Left kidney (tissue), 2 donors: ENCODE data around the gene SEC11A. TPM values are rescaled to one million over a fixed set of nuclear protein-coding genes. Genes with fewer than 3 reads are reported as not detected.
"Not testable (repeated sequence)": the region's sequence is repeated elsewhere in the genome, so short reads cannot be mapped to it uniquely, and the experiment has no call there.

Source experiments
- DNase-seq: peaks from one replicate; pipeline ENCODE4 v3.0.0-alpha.2; 2013
- polyA plus RNA-seq: library from polyadenylated mRNA; unstranded; fragments of 120-200 nt; gene quantifications from one replicate; pipeline ENCODE4 v1.2.1, GENCODE V29; 2013; ENCODE audit not compliant: insufficient read length

SEC11A gene
- polyA plus RNA-seq, 1 donor: 272 TPM

DNA sequence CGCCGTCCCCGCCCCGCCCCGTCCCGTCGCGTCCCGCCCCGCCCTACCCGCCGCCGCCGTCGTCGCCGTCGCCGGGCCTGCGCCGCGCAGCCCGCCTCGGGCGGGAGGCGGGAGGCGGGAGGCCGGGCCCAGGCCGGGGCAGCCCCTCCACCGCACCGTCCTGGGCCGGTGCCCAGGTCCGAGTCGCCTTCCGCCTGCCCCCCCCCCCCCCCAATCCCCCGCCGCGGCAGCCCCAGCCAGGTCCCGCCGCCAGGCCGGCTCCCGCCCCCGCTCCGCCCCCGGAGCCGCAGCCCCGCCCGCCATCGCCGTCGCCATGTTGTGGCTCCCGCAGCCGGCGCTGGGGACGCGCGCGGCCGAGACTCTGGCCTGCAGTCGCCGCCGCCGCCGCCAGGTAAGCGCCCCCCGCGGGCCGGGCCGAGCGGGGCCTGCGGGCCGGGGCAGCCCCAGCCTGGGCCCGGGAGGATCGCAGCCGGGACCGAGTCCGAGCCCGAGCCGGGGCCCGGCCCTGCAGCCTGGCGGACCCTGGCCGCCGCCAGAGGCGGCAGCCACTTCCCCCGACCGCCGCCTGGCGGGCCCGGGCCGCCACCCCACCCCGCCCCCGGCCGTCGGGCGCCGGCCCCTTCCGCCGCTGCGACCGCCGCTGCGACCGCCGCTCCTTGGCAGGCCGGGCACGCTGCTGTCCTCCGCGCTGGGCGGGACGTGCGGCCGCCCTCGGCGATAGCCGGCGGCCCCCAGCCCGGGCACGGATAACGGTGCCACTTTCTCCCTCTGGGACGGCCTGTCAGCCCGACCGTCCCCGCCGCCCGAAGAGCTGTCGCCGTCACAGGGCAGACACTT, 32.6 kb upstream of the SEC11A start, which contains the start of gene ZNF592:
Gene ZNF592 (plus strand): TSS at position 319 of the 837 bp plus-strand sequence. CDS start 34,084 bp downstream, outside the sequence.
- peak; percentile 65 for DNase-seq

DNA sequence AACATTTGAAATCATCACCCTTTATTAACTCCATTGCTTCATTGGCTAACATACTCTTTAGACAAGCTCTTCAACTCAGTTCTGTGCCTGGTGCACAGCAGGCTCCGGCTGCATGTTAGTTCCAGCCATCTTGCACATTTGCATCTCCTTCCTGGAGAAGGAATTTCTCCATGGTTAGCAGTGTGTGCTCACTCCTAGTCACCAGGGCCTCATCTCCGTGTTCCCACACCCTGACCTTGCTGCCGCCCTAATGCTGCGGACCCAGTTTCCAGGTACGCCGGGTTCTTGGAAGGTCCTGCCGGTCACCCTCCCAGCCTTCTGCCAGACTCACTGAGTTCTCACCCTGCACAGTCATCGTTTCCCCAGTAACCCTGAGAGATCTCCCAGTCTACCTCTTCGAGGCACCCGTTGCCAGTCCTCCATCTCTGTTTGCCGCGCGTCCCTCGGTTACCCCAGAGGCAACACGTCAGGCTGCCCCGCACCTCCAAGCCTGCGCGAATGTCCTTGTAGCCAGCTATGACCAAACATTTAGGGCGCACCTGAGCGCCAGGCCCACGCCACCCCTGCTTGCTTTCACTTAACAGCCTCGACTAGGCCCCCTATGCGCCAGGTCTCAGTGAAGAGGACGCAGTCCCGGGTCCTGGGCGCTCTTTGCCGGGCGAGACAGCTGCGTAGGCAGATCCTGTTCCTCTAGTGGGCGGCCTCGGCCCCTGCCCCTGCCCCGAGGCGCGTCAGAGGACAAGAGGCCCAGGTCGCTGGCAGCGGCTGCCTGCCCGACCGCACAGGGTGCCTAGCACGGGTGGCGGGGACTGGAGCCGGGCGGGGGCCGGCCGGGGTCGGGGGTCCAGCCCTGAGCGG, 31.7 kb upstream of the SEC11A start:
- DNase-seq: peak; percentile 60

DNA sequence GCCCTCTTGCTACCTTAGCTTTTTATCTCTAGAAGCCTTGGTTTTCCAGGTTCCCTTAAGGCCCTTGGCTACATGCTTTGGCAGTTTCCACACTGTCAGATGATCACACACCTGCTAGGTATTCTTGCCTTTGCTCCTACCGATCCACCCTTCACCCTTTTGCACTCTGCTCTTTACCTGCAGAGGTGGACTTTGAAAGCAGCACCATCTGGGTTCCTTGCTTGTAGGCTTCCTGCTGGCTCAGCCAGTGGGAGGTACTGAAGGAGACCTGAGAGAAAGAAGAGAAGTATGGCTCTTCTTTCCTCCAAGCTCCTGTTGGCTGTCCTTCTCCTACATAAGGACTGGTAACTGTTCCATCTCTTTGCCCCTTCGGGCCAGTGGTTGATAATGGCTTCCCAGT, 25.2 kb upstream of the SEC11A start:
- no peak for DNase-seq

- no peak for DNase-seq
Measured at GRCh38 chr15:84740691-84741090, 24.8 kb upstream of the SEC11A start.

- no peak for DNase-seq
Measured at GRCh38 chr15:84737005-84737404, 21.1 kb upstream of the SEC11A start.

DNA sequence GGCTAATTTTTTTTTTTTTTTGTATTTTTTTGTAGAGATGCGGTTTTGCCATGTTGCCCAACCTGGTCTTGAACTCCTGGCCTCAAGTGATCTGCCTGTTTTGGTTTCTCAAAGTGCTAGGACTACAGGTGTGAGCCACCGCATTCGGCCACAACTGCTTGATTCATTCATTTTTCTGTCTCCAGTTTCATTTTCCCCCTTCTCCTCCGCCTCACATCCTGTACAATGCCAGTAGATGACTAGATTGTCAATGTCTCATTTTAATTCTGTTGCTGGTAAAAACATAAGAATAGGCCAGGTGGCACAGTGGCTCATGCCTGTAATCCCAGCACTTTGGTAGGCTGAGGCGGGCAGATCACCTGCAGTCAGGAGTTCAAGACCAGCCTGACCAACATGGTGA, 20.4 kb upstream of the SEC11A start:
- no peak for DNase-seq

DNA sequence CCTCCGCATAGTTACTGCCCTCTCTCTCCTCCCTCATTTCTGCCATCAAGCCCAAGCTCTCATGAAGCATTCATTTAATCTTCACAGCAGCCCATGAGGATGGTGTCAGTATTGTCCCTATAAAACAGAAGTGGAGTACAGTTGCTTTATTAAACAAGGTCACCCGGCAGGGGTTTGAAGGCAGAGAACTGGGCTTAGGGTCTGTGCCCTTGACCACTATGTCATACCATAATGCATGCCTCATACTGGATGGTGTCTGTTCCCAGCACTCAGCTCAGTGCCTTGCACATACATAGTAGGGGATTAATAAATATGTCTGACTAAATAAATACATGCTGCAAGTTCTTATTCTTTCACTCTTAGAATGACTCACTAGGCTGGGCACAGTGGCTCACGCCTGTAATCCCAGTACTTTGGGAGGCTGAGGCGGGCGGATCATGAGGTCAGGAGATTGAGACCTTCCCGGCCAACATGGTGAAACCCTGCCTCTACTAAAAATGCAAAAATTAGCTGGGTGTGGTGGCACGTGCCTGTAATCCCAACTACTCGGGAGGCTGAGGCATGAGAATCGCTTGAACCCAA, 19.6 kb upstream of the SEC11A start:
- DNase-seq: not testable (repeated sequence)

GRCh38 chr15:84734794-84735479, 19.0 kb upstream of the SEC11A start:
- peak; percentile 70 for DNase-seq

- DNase-seq: no peak
Measured at GRCh38 chr15:84731774-84732173, 15.8 kb upstream of the SEC11A start.

DNA sequence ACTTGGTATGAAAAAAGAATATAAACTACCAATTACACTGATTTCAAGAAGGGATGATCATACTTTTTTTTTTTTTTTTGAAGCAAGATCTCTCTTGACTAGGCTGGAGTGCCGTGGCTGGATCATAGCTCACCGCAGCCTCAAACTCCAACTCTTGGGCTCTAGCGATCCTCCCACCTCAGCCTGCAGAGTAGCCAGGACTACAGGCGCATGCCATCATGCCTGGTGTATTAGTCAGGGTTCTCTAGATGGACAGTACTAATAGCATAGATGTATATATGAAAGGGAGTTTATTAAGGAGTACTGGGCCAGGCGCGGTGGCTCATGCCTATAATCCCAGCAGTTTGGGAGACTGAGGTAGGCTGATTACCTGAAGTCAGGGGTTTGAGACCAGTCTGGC, 11.5 kb upstream of the SEC11A start:
- no peak for DNase-seq

GRCh38 chr15:84725001-84725491, 9.1 kb upstream of the SEC11A start:
- no peak for DNase-seq

DNA sequence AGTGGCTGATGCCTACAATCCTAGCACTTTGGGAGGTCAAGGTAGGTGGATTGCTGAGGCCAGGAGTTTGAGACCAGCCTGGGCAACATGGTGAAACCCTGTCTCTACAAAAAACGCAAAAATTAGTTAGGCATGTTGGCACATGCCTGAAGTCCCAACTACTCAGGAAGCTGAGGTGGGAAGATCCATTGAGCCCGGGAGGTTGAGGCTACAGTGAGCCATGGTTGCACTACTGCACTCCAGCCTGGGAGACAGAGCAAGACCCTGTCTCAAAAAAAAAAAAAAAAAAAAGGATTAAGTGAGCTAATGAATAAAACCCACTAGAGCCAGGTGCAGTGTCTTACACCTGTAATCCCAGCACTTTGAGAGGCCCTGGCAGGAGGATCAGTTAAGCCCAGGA, 6.7 kb upstream of the SEC11A start:
- DNase-seq: no peak

GRCh38 chr15:84721371-84721770, 5.4 kb upstream of the SEC11A start:
- no peak for DNase-seq

GRCh38 chr15:84715441-84716035, 401 bp downstream of the SEC11A start:
- no peak for DNase-seq

DNA sequence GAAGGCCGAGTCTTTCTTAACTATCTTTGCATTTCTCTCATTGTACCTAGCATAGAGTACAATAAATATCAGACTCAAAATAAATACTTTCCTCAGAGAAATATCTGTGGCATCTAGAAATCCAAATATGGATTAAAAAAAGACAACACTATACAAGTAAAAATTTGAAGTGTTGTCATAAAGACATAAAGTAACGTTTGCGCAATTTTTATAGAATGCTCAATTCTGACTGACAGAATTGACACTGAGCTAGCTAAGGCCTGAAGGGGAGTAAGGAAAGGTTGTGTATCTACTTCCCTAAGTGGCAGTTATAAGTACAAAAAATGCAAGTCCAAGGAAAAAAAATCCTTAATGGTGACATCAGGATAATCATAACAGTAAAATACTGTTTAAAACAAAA, 1.1 kb downstream of the SEC11A start:
- no peak for DNase-seq

DNA sequence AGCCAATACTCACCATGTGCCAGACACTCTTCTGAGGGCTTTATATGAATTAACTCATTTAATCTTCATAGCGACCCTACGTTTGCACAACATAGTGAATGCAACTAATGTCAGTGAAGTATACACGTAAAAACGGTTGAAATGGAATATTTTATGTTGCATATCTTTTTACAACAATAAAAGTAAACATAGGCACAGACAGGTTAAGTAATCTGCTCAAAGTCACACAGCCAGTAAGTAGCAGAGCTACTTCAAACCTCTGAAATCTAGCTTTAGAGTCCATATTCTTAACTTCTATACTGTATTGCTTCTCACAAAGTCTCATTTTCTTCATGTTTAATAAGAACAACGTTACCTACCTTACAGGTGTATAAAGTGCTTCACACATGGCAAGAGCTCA, 1.6 kb downstream of the SEC11A start:
- no peak for DNase-seq

- no peak for DNase-seq
Measured at GRCh38 chr15:84703808-84704207, 12.1 kb downstream of the SEC11A start.

DNA sequence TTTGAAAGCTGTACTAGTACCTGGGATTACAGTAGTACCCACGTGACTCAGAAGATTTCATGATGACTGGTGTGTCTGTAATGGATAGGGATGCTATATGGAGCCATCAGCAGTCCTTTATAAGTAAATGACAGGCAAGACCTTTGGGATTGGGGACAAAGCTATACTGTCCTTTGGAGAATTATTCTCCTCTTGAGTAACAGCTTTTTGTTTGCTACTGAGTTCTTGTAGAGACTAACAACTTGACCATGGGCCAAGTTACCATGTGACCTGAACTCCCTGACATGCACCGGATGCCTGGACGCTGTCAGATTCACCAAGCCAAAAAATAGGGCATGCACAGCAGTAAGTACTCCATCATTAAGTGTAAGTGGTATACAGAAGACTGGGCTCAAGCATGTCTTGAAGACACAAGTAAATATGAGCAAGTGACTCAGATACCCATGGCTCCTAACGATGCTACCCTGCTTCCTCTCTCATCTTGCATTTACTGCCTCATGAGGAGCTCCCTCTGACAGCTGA, 12.9 kb downstream of the SEC11A start:
- DNase-seq: no peak

DNA sequence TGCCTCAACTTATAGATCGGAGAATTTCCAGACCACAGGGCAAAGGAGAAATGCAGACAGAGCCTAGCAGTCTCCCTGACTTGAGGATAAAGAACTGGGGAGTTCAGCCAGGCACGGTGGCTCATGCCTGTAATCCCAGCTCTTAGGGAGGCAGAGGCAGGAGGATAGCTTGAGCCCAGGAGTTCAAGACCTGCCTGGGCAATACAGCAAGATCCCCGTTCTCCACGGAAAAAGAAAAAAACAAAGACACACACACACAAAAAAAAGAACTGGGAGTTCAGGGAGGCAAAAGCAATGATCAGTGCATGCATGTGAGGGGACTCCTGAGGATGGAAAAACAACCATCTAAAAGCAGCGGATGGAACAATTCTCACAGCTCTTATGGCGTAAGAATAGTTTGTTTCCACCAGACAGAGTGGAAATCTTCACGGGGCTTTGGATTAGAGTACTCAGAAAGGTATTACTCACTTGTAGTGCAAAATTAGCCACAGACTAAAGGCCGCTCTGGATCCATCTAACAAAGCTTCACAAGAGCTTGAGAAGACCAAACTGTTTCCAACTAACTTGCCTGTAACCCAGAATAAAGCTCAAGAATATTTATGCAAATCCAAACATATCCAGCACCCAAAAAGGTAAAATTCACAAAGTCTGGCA, 16.3 kb downstream of the SEC11A start:
- DNase-seq: no peak

- no peak for DNase-seq
Measured at GRCh38 chr15:84697236-84697990, 18.5 kb downstream of the SEC11A start.
